Stimulated activated CD8-positive, alpha-beta memory T cell treated with anti-CD3 and anti-CD28 coated beads, Interleukin-12 subunit alpha, Interleukin-12 subunit beta, amount 100 ng/mL, for 24 hours (primary cell): Measurements from ENCODE around the gene IL1R2.

Experiments used
- DNase-seq: peaks from one replicate; pipeline ENCODE4 v3.0.0-alpha.2; 2020; ENCODE audit errors: extremely low read depth

The IL1R2 gene

DNA sequence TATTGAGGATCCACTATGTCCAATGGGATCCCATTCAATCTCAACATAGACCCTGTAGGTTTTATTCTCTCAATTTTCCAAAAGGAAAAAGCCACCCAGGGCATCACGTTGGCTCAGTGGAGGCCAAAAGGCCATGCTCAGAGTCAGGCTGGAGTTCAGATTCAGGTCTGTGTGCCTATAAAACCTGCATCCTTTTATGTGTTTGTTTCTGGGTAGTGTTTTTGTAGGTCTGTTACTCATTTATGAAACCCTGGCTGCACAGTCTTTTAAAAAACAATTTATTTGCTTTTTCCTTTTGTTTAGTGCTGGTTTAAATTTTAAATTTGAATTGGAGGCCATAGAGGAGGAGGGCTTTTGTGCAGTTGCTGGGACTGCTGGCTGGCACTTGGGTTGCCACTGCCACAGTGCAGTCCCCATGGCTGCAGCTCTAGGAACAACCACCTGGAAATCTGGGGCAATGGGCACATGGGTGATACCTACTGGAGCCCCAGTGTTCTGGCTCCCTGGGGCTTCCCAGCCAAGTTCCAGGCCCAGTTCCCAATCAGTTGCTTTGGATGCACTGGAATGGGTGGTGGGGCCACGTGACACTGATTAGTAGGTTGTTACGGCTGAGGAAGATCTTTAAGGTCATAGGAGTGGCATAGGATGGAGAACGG, 31.3 kb downstream of the IL1R2 start:
- no peak for DNase-seq

DNA sequence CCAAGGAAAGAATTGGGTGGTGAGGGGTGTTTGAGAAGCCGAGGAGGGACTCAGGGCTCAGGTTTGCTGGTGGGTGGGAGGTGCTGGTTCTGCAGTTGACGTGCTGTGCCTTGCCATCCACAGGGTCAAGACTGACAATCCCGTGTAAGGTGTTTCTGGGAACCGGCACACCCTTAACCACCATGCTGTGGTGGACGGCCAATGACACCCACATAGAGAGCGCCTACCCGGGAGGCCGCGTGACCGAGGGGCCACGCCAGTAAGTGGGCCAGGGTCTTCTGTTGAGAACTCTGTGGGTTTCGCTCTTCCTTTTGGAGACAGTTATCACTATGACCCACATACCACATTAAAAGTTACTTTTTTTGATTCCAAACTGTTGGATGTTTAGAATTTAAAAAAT, 32.6 kb downstream of the IL1R2 start:
- no peak for DNase-seq

DNA sequence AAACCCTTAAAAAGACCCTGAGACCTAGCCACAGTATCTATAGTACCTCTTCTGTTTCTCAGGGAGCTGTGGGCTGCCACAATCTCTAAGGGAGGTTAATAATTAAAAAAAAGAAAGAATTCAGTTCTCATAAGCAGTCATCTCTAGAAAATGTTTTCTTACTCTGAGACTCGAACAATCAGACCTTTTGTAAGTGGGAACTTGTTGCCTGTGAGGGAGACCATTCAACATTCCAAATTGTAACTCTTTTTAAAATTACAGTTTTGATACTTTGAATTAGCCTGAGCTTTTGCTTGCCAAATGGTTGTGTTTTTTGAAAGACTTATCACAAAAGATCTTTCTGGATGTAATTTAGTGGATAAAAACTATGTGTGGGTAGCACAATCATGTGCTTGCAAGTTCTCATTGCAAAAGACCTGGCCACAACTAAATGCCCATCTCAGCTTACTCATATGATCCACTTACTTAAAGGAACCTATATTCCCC, 33.3 kb downstream of the IL1R2 start:
- DNase-seq, result no peak

DNA sequence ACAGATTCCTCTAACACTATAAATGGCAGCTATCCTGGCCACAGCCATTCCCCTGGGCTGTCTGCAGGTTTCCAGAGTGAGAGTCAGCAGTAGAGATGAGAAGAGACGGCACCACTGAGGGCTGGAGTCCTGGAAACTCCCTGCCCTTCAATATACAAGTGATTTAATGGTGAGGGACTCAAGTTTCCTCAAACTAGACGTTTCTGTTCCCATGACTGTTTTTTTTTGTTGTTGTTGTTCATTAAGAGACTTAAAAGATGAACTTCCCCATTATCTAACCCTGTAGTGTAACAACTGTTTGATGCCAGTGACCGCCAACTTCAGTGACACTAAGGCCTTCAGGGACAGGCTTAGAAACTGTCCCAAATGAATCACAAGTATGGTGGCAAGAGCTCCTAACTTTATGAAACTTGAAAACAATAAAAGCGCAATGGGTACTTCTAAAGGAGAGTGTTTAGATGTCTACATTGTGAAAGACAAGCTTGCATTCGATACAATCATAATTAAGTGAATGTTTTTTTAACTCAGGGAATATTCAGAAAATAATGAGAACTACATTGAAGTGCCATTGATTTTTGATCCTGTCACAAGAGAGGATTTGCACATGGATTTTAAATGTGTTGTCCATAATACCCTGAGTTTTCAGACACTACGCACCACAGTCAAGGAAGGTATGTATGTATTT, 34.0 kb downstream of the IL1R2 start:
- no peak for DNase-seq

DNA sequence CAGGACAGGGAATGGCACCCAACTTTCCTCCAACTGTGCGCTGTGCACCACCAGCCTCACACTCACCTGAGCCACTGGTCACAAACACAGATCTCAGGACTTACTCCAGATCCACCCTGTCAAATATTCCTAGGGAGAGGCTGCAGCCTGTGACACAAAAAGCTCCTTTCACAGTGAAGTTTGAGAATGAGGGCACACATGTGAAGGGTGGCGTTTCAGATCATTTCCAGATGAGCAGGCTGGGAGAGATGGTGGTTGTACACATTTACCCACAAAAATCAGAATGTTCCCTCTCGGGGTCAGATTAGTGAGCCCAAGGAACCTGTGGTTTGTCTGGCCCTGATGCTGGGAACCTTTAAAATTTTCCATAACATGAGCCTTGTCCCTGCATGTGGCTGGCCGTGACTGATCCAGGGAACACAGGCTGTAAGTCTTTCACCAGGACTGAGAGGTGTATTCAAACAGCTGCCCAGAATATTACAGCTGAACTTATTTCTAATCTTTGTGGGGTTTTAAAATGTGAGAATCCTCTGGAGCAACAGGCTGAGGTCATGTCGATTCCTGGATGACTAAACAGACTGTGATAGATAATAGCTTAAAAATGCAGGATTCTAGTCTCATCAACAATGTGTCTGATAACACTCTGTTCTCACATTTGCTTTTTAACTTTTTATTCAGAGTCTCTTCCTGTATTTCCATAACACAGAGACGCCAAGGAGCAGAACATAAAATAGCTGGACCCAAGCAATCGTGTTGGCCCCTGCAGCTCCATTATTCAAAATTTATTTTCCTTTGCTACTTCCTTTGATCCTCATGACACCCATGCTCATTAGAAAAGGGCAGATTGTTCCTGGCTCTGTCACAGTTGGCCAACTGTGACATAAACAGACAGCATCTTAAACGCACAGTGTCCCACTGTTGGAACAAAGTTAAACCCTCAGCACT, 35.5 kb downstream of the IL1R2 start:
- DNase-seq, result no peak

DNA sequence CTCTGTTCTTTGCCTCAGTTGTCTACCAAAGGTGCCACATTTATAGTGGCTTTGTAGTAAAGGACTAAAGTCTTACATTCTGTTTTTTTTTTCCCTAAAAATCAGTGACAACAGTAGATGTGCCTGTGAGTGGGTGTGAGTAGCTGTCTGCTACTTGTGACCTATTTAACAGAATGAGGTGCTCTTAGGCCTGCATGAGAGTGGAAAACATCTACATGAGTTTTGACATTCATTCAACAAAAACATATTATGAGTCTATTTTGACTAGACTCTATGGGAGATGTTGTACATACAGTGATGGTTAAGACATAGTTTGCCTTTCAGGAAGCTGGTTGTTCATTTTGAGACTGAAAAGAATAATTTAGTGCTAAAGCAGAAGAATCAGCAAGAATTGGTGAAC, 36.7 kb downstream of the IL1R2 start:
- DNase-seq, result no peak

DNA sequence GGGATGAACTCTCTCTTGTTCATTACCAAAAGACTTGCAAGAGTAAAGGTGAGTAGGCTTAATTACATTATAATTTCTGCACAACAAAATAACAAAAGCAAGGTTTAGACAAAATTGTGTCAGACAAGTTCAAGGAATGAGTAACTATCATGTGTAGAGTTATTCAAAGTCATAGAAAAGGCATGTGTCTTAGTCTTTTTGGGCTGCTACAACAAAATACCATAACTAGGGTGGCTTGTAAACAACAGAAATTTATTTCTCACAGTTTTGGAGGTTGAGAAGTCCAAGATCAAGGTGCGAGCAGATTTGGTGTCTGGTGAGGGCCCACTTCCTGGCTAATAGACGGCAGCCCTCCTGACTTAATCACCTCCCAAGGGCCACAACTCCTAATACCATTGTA, 37.6 kb downstream of the IL1R2 start:
- no peak for DNase-seq

DNA sequence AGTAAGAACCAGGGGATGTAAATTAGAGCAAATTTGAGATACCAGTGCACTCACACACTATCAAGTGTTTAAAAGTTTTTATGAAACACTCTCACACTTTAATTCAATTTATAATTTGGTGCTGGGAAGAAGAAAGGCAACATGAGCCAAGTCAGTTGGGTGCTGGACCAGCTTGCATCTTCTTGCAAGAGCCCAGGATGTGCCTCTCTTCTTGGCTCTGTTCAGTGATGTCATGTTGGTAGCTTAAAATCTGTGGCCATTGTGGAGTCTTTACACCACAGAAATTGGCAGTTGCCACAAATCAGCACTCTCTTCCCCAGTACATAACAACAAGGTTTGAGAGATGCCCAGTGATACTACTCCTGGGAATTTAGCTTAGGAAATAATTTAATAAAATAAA, 38.2 kb downstream of the IL1R2 start:
- no peak for DNase-seq

DNA sequence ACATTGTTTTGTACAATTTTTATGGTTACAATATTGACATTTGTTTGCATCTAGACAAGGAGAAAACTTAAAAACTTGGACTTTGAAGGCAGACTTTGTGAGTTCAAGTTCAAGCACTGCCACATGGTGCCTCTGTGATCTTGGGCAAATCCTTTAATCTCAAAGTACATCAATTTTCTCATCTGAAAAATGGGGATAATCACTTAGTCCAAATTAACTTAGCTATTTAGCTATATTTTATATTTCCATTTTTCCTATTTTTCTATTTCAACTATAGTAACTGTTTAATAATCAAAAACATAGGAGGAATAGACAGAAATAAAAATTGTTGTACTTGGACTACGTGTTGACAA, 38.7 kb downstream of the IL1R2 start:
- DNase-seq, result no peak

DNA sequence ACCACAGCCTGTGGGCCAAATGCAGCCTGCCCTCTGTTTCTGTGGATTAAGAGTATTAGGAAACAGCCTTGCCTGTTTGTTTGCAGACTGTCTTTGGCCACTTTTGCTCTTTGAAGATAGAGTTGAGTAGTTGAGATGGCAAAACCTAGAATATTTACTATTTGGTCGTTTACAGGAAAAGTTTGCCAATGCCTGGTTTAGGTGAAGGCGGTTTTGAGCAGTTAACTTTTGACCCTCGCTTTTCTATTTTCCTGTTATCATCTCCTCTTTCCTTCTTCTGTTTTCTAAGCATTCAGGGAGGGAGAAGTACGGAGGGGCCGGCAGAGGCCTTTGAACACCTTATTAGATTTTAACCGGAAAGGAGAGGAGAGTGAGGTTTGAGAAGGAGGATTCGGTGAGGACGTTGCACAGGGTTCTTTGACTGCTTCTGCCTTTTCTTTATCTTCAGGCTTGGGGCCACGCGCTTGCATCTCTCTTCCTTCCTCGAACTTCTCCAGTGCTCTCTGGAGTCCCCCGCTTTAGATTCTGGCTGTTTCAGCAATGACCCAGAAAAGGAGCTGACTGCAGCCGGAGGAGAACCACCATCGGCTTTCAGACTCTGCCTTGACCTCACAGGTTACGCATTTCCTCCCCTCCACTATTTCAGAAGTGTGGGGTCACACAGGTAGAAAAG, 39.2 kb downstream of the IL1R2 start:
- no peak for DNase-seq

DNA sequence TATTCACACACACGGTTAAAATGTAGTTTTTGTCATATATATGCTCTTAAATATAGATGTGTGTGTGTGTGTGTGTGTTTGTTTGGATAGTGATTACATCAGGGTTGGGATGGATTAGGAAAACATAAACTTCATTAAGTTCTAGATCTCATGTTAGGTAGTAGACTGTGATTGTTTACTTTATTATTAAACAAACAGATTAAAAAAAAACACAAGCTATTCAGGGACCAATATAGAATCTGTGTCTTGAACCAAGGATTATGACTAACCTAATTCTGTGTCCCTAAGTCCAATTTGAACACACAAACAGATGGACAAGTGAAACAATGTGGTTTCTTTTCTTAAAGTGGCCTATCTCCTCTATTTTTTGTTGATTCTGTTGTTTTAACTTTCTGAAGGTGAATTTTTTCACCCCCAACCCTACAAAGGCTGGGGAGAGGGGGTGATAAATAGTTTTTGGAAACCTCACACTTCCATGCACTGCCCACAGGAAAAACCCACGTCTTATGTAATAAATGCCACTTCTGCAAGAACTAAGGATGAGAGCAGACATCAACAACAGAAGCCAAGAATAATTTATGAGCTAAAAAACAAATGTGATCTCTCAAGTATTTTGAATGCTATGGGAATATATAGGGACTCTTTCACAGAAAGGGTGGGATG, 40.7 kb downstream of the IL1R2 start:
- DNase-seq, result no peak

DNA sequence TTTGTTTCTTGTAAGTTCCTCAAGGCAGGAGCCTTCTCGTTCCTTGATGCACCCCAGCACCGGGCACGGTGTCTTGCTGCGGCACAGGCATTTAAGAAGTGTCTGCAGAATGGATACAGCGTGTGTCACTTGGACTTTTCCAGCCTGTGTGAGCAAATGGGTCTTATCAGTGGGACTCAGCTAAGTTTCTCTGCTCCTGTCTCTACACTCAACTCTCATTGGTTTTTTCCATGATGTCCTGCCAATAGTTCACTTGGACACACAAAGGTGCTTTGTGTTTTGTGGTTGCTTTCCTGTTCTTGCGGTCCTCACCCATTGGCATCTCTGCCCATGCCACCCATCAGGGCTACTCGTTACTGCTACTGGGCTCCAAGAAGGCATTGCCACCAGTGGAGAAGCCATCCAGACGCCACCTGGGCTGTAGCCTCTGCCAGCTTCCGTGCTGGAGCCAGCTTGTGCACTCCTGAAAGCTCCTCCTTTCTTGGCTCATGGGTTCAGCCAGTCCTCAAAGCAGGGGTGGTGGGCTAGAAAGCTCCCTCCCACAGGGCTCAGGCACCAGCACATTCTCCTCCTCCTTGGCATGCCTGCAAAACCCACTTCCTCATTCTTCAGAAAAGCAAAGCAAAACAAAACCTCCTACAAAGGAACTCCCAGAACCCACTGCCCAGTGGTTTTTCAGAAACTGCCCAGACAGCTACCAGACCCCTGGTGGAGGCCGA, 41.4 kb downstream of the IL1R2 start:
- no peak for DNase-seq

DNA sequence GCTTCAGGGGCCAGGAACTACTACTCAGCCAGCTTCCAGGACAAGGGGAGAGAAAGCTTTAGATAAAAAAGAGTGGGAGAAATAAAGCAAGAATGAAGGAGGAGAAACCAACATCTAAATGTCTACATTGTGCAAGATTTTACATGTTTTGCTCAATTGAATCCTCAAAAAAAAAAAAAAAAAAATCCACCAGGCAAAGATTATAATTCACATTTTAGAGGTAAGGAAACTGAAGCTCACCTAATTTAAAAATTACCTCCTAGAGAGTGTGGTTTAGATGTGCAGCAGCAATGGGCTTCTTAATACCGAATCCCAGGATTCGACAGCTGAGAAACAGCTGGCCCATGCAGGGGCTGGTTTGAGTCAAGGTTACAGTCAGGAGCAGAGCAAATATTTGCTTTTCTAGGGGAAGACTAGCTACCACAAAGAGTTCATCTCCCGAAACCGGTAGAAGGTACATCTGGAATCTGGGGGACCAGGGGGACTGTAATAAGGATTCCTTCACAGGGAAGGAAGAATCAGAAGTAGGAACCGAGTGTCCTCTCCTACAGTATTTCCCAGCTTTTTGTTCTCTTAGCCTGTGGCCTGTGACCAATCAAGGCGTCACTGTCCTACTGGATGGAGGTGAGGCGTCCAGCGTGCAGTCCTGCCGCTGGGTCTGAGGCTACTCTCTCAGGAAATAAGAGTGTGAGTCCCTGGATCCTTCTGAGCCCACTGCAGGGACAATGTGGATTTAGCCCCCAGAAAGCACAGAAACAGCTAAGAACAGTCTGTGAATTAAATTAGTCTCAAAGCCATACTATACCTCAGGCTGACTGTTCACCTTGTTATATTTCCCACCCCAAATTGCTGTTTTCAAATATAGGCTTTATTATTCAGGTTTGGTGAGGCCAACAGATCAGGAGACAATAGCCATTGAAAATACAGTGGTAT, 42.3 kb downstream of the IL1R2 start:
- DNase-seq, result no peak

DNA sequence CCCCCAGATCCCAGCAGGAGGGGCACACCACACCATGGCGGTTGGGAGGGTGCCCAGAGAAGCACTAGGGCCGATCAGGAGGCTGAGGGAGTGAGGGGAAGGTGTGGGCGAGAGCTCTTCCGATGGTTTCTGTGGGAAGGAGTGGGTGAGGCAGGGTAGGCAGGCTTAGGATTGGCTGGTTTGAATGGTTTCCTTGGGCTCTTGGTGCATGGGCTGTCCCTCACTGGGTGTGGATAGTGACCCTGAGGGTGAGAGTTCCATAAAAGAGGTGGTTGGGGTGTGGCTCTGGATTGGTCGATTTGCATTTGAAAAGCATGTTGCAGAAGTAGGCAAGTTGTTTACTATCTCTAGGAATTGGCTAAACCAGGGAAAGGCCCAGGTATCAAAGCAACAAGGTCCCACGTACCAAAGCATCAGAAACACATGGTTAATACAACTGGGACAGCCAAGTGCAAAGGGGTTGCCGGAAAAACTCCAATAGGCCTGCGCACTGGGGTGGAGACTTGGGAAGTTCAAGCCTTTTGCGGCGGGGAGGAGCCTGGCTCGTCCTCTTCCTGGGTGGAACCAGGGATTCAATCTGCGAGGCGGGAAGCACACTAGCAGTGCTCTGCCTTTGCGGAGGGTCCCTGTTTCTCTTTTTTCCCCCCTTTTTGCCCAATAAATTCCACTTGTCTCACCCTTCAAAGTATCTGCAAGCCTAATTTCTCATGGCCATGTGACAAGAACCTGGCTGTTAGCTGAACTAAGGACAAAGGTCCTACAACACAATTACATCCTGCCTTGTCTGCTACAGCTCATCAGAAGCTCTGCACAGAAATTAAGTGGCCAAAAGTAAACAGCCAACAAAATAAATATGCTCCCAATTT, 43.2 kb downstream of the IL1R2 start:
- DNase-seq, result no peak

DNA sequence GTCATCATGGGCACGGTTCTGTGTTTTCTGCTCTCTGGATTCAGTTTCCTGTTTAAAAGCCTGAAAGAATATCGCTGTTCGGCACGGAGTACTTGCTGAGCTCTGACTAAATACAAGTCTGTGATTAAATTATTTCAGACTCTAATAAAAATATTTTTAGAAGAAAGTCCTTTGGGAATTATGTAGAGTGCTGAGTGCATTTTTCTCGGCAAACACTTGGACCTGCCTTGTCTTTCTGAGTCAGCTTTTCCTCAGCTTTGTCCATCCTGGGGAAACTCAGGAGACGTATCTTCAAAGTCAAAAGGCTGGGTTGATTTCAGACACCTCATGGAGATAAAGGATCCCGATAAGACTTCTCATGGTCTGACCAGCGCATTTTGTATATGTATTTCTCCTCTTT, 45.9 kb downstream of the IL1R2 start:
- no peak for DNase-seq

DNA sequence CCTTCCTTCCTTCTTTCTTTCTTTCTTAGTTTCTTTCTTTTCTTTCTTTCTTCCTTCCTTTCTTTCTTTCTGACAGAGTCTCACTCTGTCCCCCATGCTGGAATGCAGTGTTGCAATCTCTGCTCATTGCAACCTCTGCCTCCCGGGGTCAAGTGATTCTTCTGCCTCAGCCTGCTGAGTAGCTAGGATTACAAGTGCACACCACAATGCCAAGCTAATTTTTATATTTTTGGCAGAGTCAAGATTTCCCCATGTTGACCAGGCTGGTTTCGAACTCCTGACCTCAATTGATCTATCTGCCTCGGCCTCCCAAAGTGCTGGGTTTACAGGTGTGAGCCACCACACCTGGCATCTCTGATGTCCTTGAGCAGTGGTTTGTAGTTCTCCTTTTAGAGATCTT, 48.5 kb downstream of the IL1R2 start:
- DNase-seq, result no peak

DNA sequence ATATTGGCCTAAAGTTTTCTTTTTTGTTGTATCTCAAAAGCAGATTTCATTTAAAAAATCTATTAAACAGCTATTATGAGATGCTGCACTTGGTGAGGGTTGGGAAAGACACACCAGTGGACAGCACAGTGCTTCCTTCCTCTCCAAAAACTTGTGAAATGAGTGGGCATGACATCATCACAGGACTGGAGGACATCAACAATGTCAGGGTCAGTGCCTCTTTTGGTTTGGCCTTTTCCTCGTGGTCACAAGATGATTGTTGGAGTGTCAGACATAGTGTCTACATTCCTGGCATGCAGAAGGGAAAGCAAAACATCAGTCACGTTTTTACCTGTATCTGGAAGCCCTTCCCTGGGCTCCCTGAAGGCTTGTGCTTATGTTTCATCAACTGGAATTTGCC, 49.6 kb downstream of the IL1R2 start:
- no peak for DNase-seq

DNA sequence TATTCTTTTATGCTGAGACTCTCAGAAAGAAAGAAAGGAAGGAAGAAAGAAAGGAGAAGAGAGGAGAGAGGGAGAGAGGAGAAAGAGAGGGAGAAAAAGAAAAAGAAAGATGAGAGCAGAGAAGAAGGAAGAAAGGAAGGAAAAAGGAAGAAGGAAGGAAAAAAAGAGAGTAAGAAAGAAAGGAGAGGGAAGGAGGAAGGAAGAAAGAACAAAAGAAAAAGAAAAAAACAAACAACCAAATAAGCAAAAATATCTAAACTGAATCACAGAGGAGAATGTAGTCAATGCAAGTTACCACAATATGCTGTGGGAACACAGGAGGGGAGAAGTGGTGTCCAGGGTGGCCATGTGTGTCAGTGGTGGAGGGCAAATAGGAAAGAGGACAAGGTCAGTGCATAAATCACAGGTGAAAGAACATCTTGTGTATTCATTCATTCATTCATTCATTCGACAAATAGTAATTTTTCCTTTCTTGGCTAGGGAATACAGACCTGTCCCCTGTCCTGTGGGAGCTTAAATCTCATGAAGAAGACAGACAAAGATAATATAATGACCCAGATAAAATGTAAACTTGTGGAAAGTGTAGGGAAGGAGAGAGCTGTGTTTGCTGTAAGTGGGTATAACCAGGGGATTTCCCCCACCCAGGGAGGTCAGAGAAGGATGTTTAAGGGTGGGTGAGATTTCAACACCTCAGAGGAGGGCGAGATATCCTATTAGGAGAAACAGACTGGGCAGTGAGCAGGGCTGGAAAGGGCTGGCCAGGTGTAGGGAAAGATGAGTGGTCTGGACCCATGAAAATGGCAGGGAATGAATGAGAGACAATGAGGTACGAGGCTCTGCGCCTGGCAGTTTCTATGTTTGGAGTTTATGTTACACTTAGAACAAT, 50.7 kb downstream of the IL1R2 start:
- DNase-seq, result no peak
